Neural crest cell (in vitro differentiated cells): ENCODE results near the gene PON3. TPM values are rescaled to one million over a fixed set of nuclear protein-coding genes. Genes with fewer than 3 reads are reported as not detected.

Experiments used
- DNase-seq: peaks from one replicate; pipeline ENCODE4 v3.0.0; 2021; ENCODE audit warnings: low read depth, mixed read lengths, low spot score
- H3K27ac Mint-ChIP-seq: one replicate; pipeline ENCODE4 v1.8.0; 2021; ENCODE audit warnings: mild to moderate bottlenecking, mixed read lengths; ENCODE audit not compliant: unreplicated experiment
- H3K27me3 Mint-ChIP-seq: 2 replicates; pipeline ENCODE4 v1.8.0; 2021; ENCODE audit warnings: low read depth, mild to moderate bottlenecking, mixed read lengths
- H3K36me3 Mint-ChIP-seq: 2 replicates; pipeline ENCODE4 v1.8.0; 2021; ENCODE audit warnings: low read depth, mild to moderate bottlenecking, mixed read lengths
- H3K4me1 Mint-ChIP-seq: 2 replicates; pipeline ENCODE4 v1.8.0; 2021; ENCODE audit warnings: mixed read lengths
- H3K4me3 Mint-ChIP-seq: one replicate; pipeline ENCODE4 v1.8.0; 2021; ENCODE audit warnings: mild to moderate bottlenecking, mixed read lengths
- H3K9me3 Mint-ChIP-seq: 2 replicates; pipeline ENCODE4 v1.8.0; 2021; ENCODE audit warnings: mixed read lengths
- CTCF ChIP-seq: fragments of 200-600 bp; sonication (generic); conservative IDR thresholded peaks from 2 replicates; pipeline ENCODE4 v1.5.0; 2021; ENCODE audit warnings: antibody characterized with exemption, mild to moderate bottlenecking
- total RNA-seq: library from RNA; stranded (reverse); gene quantifications from 2 replicates; pipeline ENCODE4 v1.2.1, GENCODE V29; 2021

Gene PON3
- total RNA-seq, 1 donor from 2014 or later, result not detected

DNA sequence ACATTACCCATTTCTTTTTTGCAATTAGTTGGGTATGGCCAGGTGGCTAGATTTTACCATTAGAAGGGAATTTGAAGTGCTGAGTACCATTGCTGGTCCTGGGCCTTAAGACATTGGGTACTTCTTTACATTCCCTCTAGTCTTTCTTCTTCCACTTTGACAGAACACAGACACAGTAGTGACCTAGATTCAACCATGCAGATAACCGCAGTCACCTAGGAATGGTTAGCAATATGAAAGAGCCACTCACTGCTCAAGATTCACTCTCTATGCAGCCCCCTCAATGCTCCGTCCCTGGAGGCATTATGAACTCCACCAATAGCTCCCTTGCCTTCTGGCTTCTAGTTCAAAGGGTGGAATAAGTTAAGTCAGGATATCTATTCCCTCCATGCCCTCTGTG lies 55.7 kb downstream of the PON3 start:
- no peaks in the 10 kb centered on the region for H3K9me3 Mint-ChIP-seq
- H3K27ac Mint-ChIP-seq, result no peak overlapping the region
- no peaks in the 10 kb centered on the region for H3K36me3 Mint-ChIP-seq
- no peak overlapping the region for H3K4me3 Mint-ChIP-seq
- no peak for TF ChIP-seq CTCF
- H3K27me3 Mint-ChIP-seq, result no peaks in the 10 kb centered on the region
- no peak for DNase-seq
- H3K4me1 Mint-ChIP-seq, result no peaks in the 10 kb centered on the region

DNA sequence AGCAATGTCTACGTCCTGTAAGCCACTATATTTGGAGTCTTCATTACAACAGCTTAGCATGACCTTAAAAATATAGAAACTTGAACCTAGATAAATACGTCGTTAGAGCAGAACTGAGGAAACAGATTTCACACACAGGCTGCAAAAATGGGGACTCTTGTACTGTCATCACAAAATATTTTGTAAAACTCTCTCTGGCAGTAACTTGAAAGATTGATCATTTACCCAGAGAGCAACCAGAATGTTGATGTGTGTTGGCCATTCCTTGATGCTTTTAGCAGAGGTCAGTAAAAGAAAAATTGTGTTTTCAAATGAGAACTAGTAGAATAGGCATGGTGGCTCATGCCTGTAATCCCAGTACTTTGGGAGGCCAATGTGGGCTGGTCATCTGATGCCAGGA lies 57.3 kb downstream of the PON3 start:
- Mint-ChIP-seq H3K36me3 (no peaks in the 10 kb centered on the region), H3K27ac (no peak overlapping the region), H3K9me3 (no peaks in the 10 kb centered on the region), H3K4me3 (no peak overlapping the region), H3K4me1 (no peaks in the 10 kb centered on the region), H3K27me3 (no peaks in the 10 kb centered on the region)
- TF ChIP-seq CTCF, result no peak
- no peak for DNase-seq

DNA sequence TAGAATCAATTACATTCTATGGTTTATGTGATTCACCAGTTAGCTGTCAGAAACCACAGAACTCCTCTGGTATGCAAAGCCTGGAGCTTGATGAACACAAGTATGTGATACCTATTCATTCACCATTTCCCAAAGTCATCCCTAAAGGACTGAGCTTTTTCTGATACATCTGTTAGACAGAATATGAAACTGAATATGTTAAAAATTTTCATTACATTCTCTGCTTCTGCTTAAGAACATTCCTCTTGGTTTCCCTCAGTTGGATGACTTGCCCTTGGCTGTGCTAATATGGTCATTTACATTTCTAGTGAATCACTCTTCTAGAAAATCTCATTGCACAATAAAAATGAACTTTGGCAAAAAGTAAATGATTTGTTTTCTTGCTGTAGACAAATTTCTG lies 61.1 kb downstream of the PON3 start:
- Mint-ChIP-seq H3K4me3 (no peak overlapping the region), H3K36me3 (no peaks in the 10 kb centered on the region), H3K9me3 (no peaks in the 10 kb centered on the region), H3K27ac (no peak overlapping the region), H3K4me1 (no peaks in the 10 kb centered on the region), H3K27me3 (no peaks in the 10 kb centered on the region)
- TF ChIP-seq CTCF, result no peak
- DNase-seq, result no peak

DNA sequence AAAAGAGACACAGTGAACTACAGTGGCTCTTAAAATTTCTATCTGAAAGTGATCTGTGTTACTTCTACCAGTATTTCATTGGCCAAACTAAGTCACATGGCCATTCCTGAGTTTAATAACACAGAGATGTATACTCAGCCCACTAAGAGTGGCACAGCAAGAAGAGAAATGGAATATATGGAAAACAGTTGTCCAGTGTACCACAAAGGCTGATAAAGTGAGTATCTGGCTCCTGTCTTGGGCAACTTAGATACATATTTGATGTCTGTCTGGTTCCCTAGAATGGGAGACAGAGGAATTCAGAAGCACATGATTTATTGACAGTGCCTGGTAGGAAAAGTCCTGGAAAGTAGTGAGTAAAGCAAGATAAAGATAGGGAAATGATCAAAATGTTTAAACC lies 61.7 kb downstream of the PON3 start:
- Mint-ChIP-seq H3K36me3 (no peaks in the 10 kb centered on the region), H3K27me3 (no peaks in the 10 kb centered on the region), H3K9me3 (no peaks in the 10 kb centered on the region), H3K27ac (no peak overlapping the region), H3K4me3 (no peak overlapping the region), H3K4me1 (no peaks in the 10 kb centered on the region)
- no peak for DNase-seq
- TF ChIP-seq CTCF, result no peak

DNA sequence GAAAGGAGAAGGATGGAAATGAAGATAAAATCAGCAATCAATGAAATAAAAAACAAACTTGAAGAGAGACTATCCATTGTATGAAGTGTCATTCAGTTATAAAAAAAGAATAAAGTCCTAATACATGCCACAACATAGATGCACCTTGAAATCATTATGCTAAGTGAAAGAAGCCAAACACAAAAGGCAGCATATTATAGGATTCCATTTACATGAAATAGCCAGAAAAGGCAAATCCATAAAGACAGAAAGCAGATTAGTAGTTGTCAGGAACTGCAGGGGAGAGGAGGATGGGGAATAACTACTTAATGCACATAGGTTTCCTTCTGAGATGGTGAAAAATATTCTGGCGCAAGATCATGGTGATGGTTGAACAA lies 65.2 kb downstream of the PON3 start:
- no peak for TF ChIP-seq CTCF
- Mint-ChIP-seq H3K27me3 (no peaks in the 10 kb centered on the region), H3K4me1 (peaks cover 7% of the 10 kb centered on the region), H3K9me3 (peaks cover 11% of the 10 kb centered on the region), H3K27ac (no peak overlapping the region), H3K36me3 (no peaks in the 10 kb centered on the region), H3K4me3 (no peak overlapping the region)
- no peak for DNase-seq
